Measurements from ENCODE around the gene STAT3. TPM values are rescaled to one million over a fixed set of nuclear protein-coding genes. Genes with fewer than 3 reads are reported as not detected.

Gene STAT3
- total and polyA plus RNA-seq, 2 experiments from 2014 or later, result 84.1 to 112 TPM

GRCh38 chr17:42354956-42355843 lies 33.0 kb downstream of the STAT3 start:
- peaks cover 19% of the 10 kb centered on the region; the same call in 1 of the 2 replicates for H3K4me1 ChIP-seq (ENCODE audit: insufficient read depth)
- no peak overlapping the region for H3K4me3 ChIP-seq
- H3K79me2 ChIP-seq (ENCODE audit: insufficient read depth), result peaks cover 98% of the 10 kb centered on the region
- H3K27me3 ChIP-seq (replicated peaks; ENCODE audit: insufficient read depth), result no peaks in the 10 kb centered on the region
- H3K27ac ChIP-seq, result peak overlapping the region; percentile 45
- H4K20me1 ChIP-seq (ENCODE audit: insufficient read depth), result peaks cover 12% of the 10 kb centered on the region
- WGBS, 2 experiments (ENCODE audit: low coverage in 1 of 2, low lambda C conversion rate in 2 of 2, missing lambda C conversion rate in 2 of 2), result 25 to 36% methylated on average over 3 of the region's 3 CpGs
- H3K4me2 ChIP-seq (ENCODE audit: unreplicated experiment), result no peak overlapping the region
- peak; percentile 79 for DNase-seq
- peak overlapping the region; percentile 17; the same call in 1 of the 2 replicates for H3K9ac ChIP-seq
- H2AFZ ChIP-seq, result no peak overlapping the region
- no peaks in the 10 kb centered on the region for H3K36me3 ChIP-seq (ENCODE audit: low read depth)
- in situ Hi-C loops (cut with MboI), result no loop called here
- H3F3A ChIP-seq (ENCODE audit: insufficient read depth), result peaks cover 16% of the 10 kb centered on the region; the same call in 1 of the 2 replicates
- no peaks in the 10 kb centered on the region for H3K9me2 ChIP-seq (ENCODE audit: insufficient read depth)
- H3K9me3 ChIP-seq (ENCODE audit: low read depth), result no peaks in the 10 kb centered on the region
- TF ChIP-seq EZH2phosphoT487 (IDR thresholded peaks at IDR 0.05; ENCODE audit: insufficient read depth, low read depth) (no peak), EZH2 (IDR thresholded peaks at IDR 0.05; ENCODE audit: insufficient read depth, poor library complexity, severe bottlenecking) (no peak)

GRCh38 chr17:42348104-42348503 lies 40.1 kb downstream of the STAT3 start:
- H3F3A ChIP-seq (ENCODE audit: insufficient read depth), result peaks cover 23% of the 10 kb centered on the region
- H3K9me3 ChIP-seq (ENCODE audit: low read depth), result no peaks in the 10 kb centered on the region
- peaks cover 94% of the 10 kb centered on the region for H3K79me2 ChIP-seq (ENCODE audit: insufficient read depth)
- no peaks in the 10 kb centered on the region for H3K27me3 ChIP-seq (replicated peaks; ENCODE audit: insufficient read depth)
- no peak overlapping the region for H3K4me3 ChIP-seq
- H3K4me1 ChIP-seq (ENCODE audit: insufficient read depth), result peaks cover 21% of the 10 kb centered on the region
- peaks cover 16% of the 10 kb centered on the region for H3K36me3 ChIP-seq (ENCODE audit: low read depth)
- peak overlapping the region; percentile 67; the same call in 1 of the 2 replicates for H3K27ac ChIP-seq
- H2AFZ ChIP-seq, result no peak overlapping the region
- H3K4me2 ChIP-seq (ENCODE audit: unreplicated experiment), result no peak overlapping the region
- TF ChIP-seq EZH2phosphoT487 (IDR thresholded peaks at IDR 0.05; ENCODE audit: insufficient read depth, low read depth) (no peak), EZH2 (IDR thresholded peaks at IDR 0.05; ENCODE audit: insufficient read depth, poor library complexity, severe bottlenecking) (no peak)
- no peak for DNase-seq
- no peaks in the 10 kb centered on the region for H3K9me2 ChIP-seq (ENCODE audit: insufficient read depth)
- peaks cover 17% of the 10 kb centered on the region for H4K20me1 ChIP-seq (ENCODE audit: insufficient read depth)
- 98 to 100% methylated on average over 3 of the region's 3 CpGs for WGBS, 2 experiments (ENCODE audit: low coverage in 1 of 2, low lambda C conversion rate in 2 of 2, missing lambda C conversion rate in 2 of 2)
- in situ Hi-C loops (cut with MboI), result no loop called here
- H3K9ac ChIP-seq, result no peak overlapping the region

DNA sequence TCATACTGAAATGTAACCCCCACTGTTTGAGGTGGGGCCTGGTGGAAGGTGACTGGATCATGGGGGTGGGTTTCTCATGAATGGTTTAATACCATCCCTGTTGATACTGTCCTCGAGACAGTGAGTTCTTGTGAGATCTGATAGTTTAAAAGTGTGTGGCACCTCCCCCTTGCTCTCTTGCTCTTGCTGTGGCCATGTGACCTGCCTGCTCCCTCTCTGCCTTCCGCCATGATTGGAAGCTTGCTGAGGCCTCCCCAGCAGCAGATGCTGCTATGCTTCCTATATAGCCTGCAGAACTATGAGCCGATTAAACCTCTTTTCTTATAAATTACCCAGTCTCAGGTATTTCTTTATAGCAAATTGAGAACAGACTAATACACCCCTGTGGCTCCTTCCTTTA lies 40.6 kb downstream of the STAT3 start:
- H3K9me3 ChIP-seq (ENCODE audit: low read depth), result no peaks in the 10 kb centered on the region
- H2AFZ ChIP-seq, result no peak overlapping the region
- no peaks in the 10 kb centered on the region for H3K27me3 ChIP-seq (replicated peaks; ENCODE audit: insufficient read depth)
- peak overlapping the region; percentile 12 for H3K4me2 ChIP-seq (ENCODE audit: unreplicated experiment)
- 79% methylated on average over 3 of the region's 3 CpGs for WGBS, 2 experiments (ENCODE audit: low coverage in 1 of 2, low lambda C conversion rate in 2 of 2, missing lambda C conversion rate in 2 of 2)
- TF ChIP-seq EZH2 (IDR thresholded peaks at IDR 0.05; ENCODE audit: insufficient read depth, poor library complexity, severe bottlenecking) (no peak), EZH2phosphoT487 (IDR thresholded peaks at IDR 0.05; ENCODE audit: insufficient read depth, low read depth) (no peak)
- H3K4me3 ChIP-seq, result peak overlapping the region; percentile 1; the same call in 1 of the 2 replicates
- peaks cover 17% of the 10 kb centered on the region for H4K20me1 ChIP-seq (ENCODE audit: insufficient read depth)
- peak overlapping the region; percentile 51; the same call in 1 of the 2 replicates for H3K9ac ChIP-seq
- H3K4me1 ChIP-seq (ENCODE audit: insufficient read depth), result peaks cover 25% of the 10 kb centered on the region
- H3K36me3 ChIP-seq (ENCODE audit: low read depth), result peaks cover 21% of the 10 kb centered on the region
- H3K79me2 ChIP-seq (ENCODE audit: insufficient read depth), result peaks cover 95% of the 10 kb centered on the region
- H3K9me2 ChIP-seq (ENCODE audit: insufficient read depth), result no peaks in the 10 kb centered on the region
- peaks cover 23% of the 10 kb centered on the region for H3F3A ChIP-seq (ENCODE audit: insufficient read depth)
- no peak for DNase-seq
- H3K27ac ChIP-seq, result peak overlapping the region; percentile 67
- in situ Hi-C loops (cut with MboI), result no loop called here

GRCh38 chr17:42347198-42347597 lies 41.0 kb downstream of the STAT3 start:
- H3F3A ChIP-seq (ENCODE audit: insufficient read depth), result peaks cover 23% of the 10 kb centered on the region
- H4K20me1 ChIP-seq (ENCODE audit: insufficient read depth), result peaks cover 17% of the 10 kb centered on the region
- H3K4me2 ChIP-seq (ENCODE audit: unreplicated experiment), result peak overlapping the region; percentile 12
- H3K9me3 ChIP-seq (ENCODE audit: low read depth), result no peaks in the 10 kb centered on the region
- H2AFZ ChIP-seq, result no peak overlapping the region
- in situ Hi-C loops (cut with MboI), result no loop called here
- H3K27ac ChIP-seq, result peak overlapping the region; percentile 67
- peak overlapping the region; percentile 51; the same call in 1 of the 2 replicates for H3K9ac ChIP-seq
- peaks cover 26% of the 10 kb centered on the region for H3K4me1 ChIP-seq (ENCODE audit: insufficient read depth)
- peaks cover 22% of the 10 kb centered on the region for H3K36me3 ChIP-seq (ENCODE audit: low read depth)
- peaks cover 95% of the 10 kb centered on the region for H3K79me2 ChIP-seq (ENCODE audit: insufficient read depth)
- peak overlapping the region; percentile 1; the same call in 1 of the 2 replicates for H3K4me3 ChIP-seq
- peak; percentile 91 for DNase-seq
- H3K9me2 ChIP-seq (ENCODE audit: insufficient read depth), result no peaks in the 10 kb centered on the region
- no peaks in the 10 kb centered on the region for H3K27me3 ChIP-seq (replicated peaks; ENCODE audit: insufficient read depth)
- TF ChIP-seq EZH2phosphoT487 (IDR thresholded peaks at IDR 0.05; ENCODE audit: insufficient read depth, low read depth) (no peak), EZH2 (IDR thresholded peaks at IDR 0.05; ENCODE audit: insufficient read depth, poor library complexity, severe bottlenecking) (no peak)
